ENCODE measurements around the gene PRPSAP1.
"Not testable (repeated sequence)": the region's sequence is repeated elsewhere in the genome, so short reads cannot be mapped to it uniquely, and the experiment has no call there.

PRPSAP1 gene

DNA sequence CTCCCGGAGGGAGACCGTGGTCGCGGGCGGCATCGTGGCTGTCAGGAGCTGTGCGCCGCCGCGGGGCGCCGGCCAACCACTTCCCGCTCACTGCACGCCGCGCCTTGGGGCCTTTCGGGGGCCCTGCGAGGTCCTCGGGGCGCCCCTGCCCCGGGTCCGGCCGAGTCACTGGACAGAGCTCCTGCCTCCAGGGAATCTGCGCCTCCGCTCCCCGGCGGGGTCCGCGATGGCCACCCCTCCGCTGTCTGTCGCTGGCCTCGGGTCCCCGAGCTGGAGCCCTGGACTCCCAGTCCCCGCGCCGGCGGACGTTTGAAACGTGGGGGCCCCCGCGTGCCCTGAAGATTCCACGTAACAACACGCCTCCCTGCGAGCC lies 45.8 kb downstream of the PRPSAP1 start, which contains the start of gene QRICH2:
Gene QRICH2, minus strand, starts transcription at position 311 of the 373 bp plus-strand sequence. Its CDS starts 278 bp downstream, at position 33.
- TF ChIP-seq, protein P1, sequence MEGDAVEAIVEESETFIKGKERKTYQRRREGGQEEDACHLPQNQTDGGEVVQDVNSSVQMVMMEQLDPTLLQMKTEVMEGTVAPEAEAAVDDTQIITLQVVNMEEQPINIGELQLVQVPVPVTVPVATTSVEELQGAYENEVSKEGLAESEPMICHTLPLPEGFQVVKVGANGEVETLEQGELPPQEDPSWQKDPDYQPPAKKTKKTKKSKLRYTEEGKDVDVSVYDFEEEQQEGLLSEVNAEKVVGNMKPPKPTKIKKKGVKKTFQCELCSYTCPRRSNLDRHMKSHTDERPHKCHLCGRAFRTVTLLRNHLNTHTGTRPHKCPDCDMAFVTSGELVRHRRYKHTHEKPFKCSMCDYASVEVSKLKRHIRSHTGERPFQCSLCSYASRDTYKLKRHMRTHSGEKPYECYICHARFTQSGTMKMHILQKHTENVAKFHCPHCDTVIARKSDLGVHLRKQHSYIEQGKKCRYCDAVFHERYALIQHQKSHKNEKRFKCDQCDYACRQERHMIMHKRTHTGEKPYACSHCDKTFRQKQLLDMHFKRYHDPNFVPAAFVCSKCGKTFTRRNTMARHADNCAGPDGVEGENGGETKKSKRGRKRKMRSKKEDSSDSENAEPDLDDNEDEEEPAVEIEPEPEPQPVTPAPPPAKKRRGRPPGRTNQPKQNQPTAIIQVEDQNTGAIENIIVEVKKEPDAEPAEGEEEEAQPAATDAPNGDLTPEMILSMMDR (IDR thresholded peaks at IDR 0.05; ENCODE audit: extremely low read depth, insufficient read depth, missing control alignments) = no peak
- no peak for DNase-seq (ENCODE audit: low spot score)
- in situ Hi-C loops (cut with MboI; ENCODE audit: low pct_unique_long_range_greater_than_20kb, low sequenced_read_pairs, unreplicated experiment) = loop anchor here (10.0 to 25.0 kb wide), 2 partner anchors 97 to 396 kb away; partner anchors contain the start of gene MRPL38

- DNase-seq (ENCODE audit: low spot score) = no peak
- in situ Hi-C loops (cut with MboI; ENCODE audit: low pct_unique_long_range_greater_than_20kb, low sequenced_read_pairs, unreplicated experiment) = loop anchor here (10.0 to 25.0 kb wide), 2 partner anchors 97 to 395 kb away; partner anchors contain the start of gene MRPL38
- TF ChIP-seq, protein P1 (IDR thresholded peaks at IDR 0.05; ENCODE audit: extremely low read depth, insufficient read depth, missing control alignments) = no peak
Measured at GRCh38 chr17:76307299-76307965, 46.3 kb downstream of the PRPSAP1 start.

DNA sequence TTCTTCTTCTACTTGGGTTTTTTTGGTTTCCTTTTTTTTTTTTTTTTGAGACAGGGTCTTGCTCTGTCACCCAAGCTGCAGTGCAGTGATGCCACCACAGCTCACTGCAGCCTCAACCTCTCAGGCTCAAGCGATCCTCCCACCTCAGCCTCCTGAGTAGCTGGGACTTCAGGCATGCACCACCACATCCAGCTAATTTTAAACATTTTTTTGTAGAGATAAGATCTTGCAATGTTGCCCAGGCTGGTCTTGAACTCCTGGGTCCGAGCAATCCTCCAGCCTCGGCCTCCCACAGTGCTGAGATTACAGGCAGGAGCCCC lies 48.6 kb downstream of the PRPSAP1 start:
- DNase-seq (ENCODE audit: low spot score) = not testable (repeated sequence)
- in situ Hi-C loops (cut with MboI; ENCODE audit: low pct_unique_long_range_greater_than_20kb, low sequenced_read_pairs, unreplicated experiment) = loop anchor here (10.0 to 25.0 kb wide), 2 partner anchors 100 to 393 kb away; partner anchors contain the start of gene MRPL38

GRCh38 chr17:76304226-76305134 lies 49.2 kb downstream of the PRPSAP1 start:
- TF ChIP-seq, protein P1 (IDR thresholded peaks at IDR 0.05; ENCODE audit: extremely low read depth, insufficient read depth, missing control alignments) = no peak
- DNase-seq (ENCODE audit: low spot score) = no peak
- in situ Hi-C loops (cut with MboI; ENCODE audit: low pct_unique_long_range_greater_than_20kb, low sequenced_read_pairs, unreplicated experiment) = loop anchor here (10.0 to 25.0 kb wide), 2 partner anchors 100 to 392 kb away; partner anchors contain the start of gene MRPL38

DNA sequence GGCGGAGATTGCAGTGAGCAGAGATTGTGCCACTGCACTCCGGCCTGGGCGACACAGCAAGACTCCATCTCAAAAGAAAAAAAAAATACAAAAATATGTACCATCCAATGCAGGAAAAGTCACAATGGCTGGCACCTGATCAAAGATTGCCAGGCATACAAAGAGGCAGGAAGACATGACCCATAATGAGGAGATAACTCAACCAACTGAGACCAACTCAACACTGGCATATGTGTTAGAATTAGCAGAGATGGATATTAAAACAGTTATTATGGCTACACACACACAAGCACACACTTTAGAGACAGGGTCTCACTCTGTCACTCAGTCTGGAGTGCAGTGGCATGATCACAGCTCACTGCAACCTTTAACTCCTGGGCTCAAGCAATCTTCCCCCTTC lies 56.3 kb downstream of the PRPSAP1 start:
- TF ChIP-seq, protein P1 (IDR thresholded peaks at IDR 0.05; ENCODE audit: extremely low read depth, insufficient read depth, missing control alignments) = no peak
- in situ Hi-C loops (cut with MboI; ENCODE audit: low pct_unique_long_range_greater_than_20kb, low sequenced_read_pairs, unreplicated experiment) = loop anchor here (10.0 kb wide), 1 partner anchor 283 kb away; no protein-coding TSS in a partner anchor
- DNase-seq (ENCODE audit: low spot score) = no peak

DNA sequence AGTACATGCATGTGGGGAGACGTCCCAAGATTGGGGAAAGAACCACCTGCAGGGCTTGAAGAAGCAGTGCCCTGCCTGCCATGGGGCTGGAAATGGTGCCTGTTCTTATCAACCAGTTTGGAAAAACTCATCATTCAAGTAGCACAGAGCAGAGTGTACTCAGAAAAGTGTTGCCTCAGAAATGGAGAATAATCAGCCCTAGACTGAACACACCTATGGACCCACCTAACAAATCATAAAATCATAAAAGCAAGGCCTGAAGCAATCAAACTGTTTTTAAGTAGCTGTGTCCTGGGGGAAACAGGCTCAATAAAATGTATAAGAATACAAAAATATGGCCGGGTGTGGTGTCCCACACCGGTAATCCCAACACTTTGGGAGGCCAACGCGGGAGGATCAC lies 56.8 kb downstream of the PRPSAP1 start:
- in situ Hi-C loops (cut with MboI; ENCODE audit: low pct_unique_long_range_greater_than_20kb, low sequenced_read_pairs, unreplicated experiment) = loop anchor here (10.0 kb wide), 1 partner anchor 282 kb away; no protein-coding TSS in a partner anchor
- TF ChIP-seq, protein P1 (IDR thresholded peaks at IDR 0.05; ENCODE audit: extremely low read depth, insufficient read depth, missing control alignments) = no peak
- no peak for DNase-seq (ENCODE audit: low spot score)

Measured in GM13977 (cell line).